ENCODE measurements around the gene ALCAM.

The ALCAM gene

GRCh38 chr3:105523501-105523900 lies 156.8 kb downstream of the ALCAM start:
- TF ChIP-seq CTCF (IDR thresholded peaks at IDR 0.05): no peak
- Histone ChIP-seq H3K27me3 (no peaks in the 10 kb centered on the region), H3K9me3 (no peaks in the 10 kb centered on the region), H3K4me3 (ENCODE audit: low read depth in 1 of 2, low read length in 1 of 2) (no peak overlapping the region), H3K36me3 (peaks cover 12% of the 10 kb centered on the region), H3K4me1 (ENCODE audit: control insufficient read depth in 1 of 2, insufficient read depth in 1 of 2, low read depth in 1 of 2, low read length in 1 of 2) (peaks cover 0 to 4% of the 10 kb centered on the region in 2 experiments), H3K27ac (no peak overlapping the region)

GRCh38 chr3:105525531-105525930 lies 158.8 kb downstream of the ALCAM start:
- Histone ChIP-seq H3K4me3 (ENCODE audit: low read depth in 1 of 2, low read length in 1 of 2) (no peak overlapping the region), H3K27me3 (no peaks in the 10 kb centered on the region), H3K36me3 (peaks cover 12% of the 10 kb centered on the region), H3K9me3 (no peaks in the 10 kb centered on the region), H3K27ac (no peak overlapping the region), H3K4me1 (ENCODE audit: control insufficient read depth in 1 of 2, insufficient read depth in 1 of 2, low read depth in 1 of 2, low read length in 1 of 2) (no peaks in the 10 kb centered on the region)
- TF ChIP-seq CTCF (IDR thresholded peaks at IDR 0.05): no peak

GRCh38 chr3:105526360-105527111 lies 159.8 kb downstream of the ALCAM start:
- TF ChIP-seq CTCF (IDR thresholded peaks at IDR 0.05): no peak
- Histone ChIP-seq H3K4me1 (ENCODE audit: control insufficient read depth in 1 of 2, insufficient read depth in 1 of 2, low read depth in 1 of 2, low read length in 1 of 2) (no peaks in the 10 kb centered on the region), H3K9me3 (no peaks in the 10 kb centered on the region), H3K36me3 (peaks cover 12% of the 10 kb centered on the region), H3K27ac (no peak overlapping the region), H3K4me3 (ENCODE audit: low read depth in 1 of 2, low read length in 1 of 2) (no peak overlapping the region), H3K27me3 (no peaks in the 10 kb centered on the region)

- Histone ChIP-seq H3K4me1 (ENCODE audit: control insufficient read depth in 1 of 2, insufficient read depth in 1 of 2, low read depth in 1 of 2, low read length in 1 of 2) (no peaks in the 10 kb centered on the region), H3K27me3 (no peaks in the 10 kb centered on the region), H3K9me3 (no peaks in the 10 kb centered on the region), H3K4me3 (ENCODE audit: low read depth in 1 of 2, low read length in 1 of 2) (no peak overlapping the region), H3K36me3 (peaks cover 12% of the 10 kb centered on the region), H3K27ac (no peak overlapping the region)
- TF ChIP-seq CTCF (IDR thresholded peaks at IDR 0.05): no peak
Observed at GRCh38 chr3:105527535-105527934, 160.8 kb downstream of the ALCAM start.

DNA sequence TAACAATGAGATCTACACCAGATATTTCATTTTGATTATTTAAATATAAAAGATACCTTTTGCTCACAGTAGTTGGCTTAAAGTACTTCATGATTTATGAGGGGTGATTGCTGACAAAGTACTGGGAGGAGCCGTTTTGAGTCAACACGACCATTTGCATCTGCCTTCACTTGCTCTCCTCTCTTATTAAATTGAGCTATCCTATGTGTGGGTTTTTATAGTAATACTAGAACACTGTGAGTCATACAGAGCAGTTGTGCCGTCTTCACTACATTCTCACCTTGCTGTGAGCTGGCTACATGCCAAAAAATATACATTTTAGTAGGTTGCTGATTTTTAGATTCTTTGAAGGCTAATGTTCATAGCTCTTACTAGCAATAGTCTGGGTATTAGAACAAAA lies 161.2 kb downstream of the ALCAM start:
- TF ChIP-seq CTCF (IDR thresholded peaks at IDR 0.05): no peak
- Histone ChIP-seq H3K4me3 (ENCODE audit: low read depth in 1 of 2, low read length in 1 of 2) (no peak overlapping the region), H3K36me3 (peaks cover 12% of the 10 kb centered on the region), H3K9me3 (no peaks in the 10 kb centered on the region), H3K4me1 (ENCODE audit: control insufficient read depth in 1 of 2, insufficient read depth in 1 of 2, low read depth in 1 of 2, low read length in 1 of 2) (no peaks in the 10 kb centered on the region), H3K27ac (no peak overlapping the region), H3K27me3 (no peaks in the 10 kb centered on the region)

All from neutrophil (primary cell).